GM10266 (cell line): ENCODE results near the gene PLEKHJ1.

Experiments
- DNase-seq: peaks from one replicate; pipeline ENCODE4 v3.0.0; 2012; ENCODE audit errors: extremely low spot score
- TF ChIP-seq, protein P1 (sequence below): IDR thresholded peaks from 2 replicates; pipeline ENCODE4 v1.5.1; 2012; ENCODE audit warnings: mild to moderate bottlenecking, low read depth; ENCODE audit not compliant: control insufficient read depth, insufficient read depth; ENCODE audit errors: missing control alignments

Gene PLEKHJ1

DNA sequence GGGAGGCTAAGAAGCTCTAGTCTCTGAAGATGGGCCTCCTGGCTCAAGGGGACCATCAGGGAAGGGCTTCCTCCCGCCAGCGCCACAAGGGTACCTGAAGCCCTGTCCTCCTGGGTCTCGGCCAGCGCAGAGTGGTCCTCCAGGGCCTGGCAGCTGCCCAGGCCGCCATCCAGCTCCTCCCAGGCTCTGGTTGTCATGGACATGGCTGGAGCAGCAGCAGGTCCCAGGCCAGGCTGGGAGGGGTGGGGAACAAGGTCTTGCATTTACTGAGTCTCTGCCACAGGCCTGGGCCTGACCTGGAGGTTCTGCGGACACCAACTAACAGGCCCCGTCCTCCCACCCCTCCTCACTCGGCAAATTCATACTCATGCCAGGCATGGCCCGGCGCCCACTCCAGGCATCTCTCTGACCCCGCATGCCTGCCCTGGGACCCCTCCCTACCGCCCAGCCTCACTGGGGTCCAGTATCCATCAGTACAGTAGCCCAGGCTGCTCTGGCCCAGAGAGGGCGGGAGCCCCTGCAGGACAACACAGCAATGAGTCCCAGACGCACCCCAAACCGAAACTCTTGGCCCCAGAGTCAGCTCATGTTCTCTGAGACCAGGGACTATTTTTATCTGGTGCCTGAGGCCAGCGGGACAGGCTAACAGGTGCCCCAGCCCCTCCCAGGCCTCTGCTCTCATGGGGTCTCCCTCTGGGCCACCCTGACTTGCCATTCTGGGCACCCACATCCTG is 19.1 kb upstream of the PLEKHJ1 start:
- TF ChIP-seq, protein P1, sequence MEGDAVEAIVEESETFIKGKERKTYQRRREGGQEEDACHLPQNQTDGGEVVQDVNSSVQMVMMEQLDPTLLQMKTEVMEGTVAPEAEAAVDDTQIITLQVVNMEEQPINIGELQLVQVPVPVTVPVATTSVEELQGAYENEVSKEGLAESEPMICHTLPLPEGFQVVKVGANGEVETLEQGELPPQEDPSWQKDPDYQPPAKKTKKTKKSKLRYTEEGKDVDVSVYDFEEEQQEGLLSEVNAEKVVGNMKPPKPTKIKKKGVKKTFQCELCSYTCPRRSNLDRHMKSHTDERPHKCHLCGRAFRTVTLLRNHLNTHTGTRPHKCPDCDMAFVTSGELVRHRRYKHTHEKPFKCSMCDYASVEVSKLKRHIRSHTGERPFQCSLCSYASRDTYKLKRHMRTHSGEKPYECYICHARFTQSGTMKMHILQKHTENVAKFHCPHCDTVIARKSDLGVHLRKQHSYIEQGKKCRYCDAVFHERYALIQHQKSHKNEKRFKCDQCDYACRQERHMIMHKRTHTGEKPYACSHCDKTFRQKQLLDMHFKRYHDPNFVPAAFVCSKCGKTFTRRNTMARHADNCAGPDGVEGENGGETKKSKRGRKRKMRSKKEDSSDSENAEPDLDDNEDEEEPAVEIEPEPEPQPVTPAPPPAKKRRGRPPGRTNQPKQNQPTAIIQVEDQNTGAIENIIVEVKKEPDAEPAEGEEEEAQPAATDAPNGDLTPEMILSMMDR, result no peak

DNA sequence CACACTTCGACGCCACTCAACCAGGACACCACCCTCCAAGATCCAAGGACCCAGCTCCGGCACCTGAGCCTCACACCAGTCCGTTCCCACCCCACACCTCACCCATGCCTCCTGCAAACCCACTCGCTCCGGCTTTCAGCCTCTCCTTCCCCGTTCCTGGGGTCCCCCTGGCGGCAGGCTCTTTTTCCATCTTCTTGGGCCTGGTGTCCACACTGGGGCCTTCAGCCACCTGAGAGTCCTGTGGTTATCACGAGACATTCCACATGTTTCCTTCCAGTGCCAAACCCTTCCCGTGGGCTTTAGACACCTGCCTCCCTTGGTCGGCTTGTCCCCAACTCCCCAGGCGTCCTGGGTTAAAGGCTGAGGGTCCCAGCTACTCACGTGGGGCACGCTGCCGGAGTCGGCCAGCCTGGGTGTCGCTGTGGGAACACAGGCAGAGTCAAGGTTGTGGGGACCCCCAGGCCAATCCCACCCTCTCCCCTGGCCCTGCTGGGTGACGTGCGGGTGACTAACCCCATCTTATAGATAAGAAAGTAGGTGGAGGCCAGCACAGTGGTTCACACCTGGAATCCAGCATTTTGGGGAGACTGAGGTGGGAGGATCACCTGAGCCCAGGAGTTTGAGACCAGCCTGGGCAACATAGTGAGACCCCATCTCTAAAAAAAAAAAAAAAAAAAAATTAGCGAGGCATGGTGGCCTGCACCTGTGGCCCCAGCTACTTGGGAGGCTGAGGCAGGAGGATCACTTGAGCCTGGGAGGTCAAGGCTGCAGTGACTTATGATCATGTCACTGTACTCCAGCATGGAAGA is 18.1 kb upstream of the PLEKHJ1 start:
- TF ChIP-seq, protein P1, result no peak

More for the DNA sequence above, 19.1 kb upstream of the PLEKHJ1 start:
- DNase-seq, result no peak

DNA sequence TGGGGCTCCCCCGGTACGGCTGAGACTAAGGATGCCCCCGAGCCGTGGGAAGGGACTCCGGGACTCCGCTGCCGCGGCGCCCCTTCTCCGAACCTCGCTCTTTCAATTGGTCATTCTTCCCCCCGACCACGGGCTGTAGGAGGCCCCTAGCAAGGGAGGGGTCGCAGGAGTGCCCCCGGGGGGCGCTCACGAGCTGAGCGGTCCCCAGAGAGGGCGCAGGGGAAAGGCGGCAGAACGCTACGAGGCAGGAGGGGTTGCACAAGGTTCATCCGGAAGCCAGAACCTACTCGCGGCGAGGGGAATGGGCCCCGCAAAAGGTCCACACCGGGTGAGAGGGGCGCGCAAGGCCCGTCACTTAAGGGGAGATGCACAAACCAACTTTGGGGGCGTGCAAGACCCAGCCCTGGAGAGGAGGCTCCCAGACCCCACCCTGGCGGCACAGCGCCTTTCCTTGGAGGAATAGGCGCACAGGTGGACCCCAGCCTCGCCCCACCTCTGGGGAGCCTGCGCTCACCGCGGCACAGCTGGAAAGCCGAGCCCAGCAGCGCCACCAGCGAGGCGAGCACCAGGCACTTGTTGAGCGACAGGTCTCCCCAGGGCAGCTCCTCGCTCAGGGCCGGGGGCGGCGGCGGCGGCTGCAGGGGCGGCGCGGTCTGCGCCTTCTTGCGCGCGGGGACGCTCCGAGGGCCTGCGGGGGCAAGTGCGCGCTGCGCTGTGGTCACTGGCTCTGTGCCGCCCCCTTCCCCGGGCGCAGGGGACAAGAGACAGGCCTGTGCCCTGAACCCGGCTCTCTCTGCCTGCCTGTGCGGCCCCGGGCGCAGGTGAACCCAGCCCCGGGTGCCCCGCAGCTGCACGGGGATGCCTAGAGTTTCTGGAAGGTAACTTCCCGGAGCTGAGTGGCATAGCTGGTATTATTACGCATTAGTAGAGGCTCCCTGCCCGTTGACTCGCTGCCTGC is 17.3 kb upstream of the PLEKHJ1 start:
- TF ChIP-seq, protein P1, result peak; percentile 54
- DNase-seq, result peak; percentile 81

More for the DNA sequence above, 18.1 kb upstream of the PLEKHJ1 start:
- DNase-seq, result no peak

DNA sequence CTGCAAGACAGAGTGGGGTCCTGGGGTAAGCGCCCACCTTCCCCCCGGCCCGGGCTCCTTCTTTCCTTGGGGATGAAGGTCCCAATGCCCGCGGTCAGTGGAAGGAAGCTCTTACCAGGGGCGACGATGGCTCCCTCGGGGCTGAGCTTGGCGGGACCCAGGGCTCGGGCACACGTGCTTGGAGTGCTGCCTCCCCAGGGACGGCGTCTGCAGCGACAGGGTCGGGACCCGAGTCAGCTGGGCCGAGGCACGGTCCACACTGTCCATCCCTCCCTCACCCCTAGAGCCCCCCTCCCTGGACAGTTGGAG is 16.6 kb upstream of the PLEKHJ1 start:
- DNase-seq, result no peak
- TF ChIP-seq, protein P1, result no peak

DNA sequence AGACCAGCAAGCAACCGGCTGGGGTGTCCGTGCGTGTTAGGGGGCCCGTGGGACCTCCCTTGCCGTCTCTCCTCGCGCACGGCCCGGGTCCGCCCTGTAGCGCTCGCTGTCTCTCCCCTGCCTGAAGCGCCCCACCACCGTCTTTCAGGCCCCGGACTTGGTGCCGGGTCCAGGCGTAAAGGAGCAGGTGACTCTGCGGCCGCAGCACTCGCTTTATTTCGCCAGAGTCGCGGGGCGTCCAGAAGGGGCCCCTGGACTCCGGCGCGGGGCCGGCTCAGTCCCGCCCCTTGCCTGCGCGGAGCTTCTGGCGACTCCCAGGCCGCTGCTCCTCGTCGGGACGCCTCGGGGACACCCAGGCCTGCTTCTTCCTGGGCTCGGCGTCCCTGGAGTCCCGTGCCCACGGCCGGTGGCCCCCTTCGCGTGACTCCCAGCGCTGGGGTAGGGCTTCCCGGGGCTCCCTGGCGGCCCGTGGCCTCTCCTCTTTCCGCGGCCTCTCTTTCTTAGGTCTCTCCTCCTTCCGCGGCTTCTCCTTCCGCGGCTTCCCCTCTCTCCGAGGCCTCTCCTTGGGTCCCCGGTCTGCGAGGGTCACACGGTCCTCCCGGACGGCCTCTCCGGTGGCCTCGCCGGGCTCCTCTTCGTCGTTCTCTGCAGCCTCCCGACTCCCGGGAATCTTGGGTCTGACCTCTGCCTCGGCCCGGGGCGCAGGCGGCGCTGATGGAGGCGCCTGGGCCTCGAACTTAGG is 16.1 kb upstream of the PLEKHJ1 start:
- TF ChIP-seq, protein P1, result no peak
- DNase-seq, result no peak
